HG02938 (cell line): ENCODE data around the gene ARHGAP18.

Experiments used
- ATAC-seq: cut with Tn5 transposase; IDR thresholded peaks from one replicate; pipeline ENCODE4 v1.9.1; 2021; ENCODE audit warnings: mild to moderate bottlenecking, moderate library complexity; ENCODE audit not compliant: unreplicated experiment

Gene ARHGAP18

GRCh38 chr6:129719692-129720091 lies 9.7 kb upstream of the ARHGAP18 start:
- ATAC-seq, result no peak

- ATAC-seq, result no peak
Observed at GRCh38 chr6:129717277-129717676, 7.3 kb upstream of the ARHGAP18 start.

DNA sequence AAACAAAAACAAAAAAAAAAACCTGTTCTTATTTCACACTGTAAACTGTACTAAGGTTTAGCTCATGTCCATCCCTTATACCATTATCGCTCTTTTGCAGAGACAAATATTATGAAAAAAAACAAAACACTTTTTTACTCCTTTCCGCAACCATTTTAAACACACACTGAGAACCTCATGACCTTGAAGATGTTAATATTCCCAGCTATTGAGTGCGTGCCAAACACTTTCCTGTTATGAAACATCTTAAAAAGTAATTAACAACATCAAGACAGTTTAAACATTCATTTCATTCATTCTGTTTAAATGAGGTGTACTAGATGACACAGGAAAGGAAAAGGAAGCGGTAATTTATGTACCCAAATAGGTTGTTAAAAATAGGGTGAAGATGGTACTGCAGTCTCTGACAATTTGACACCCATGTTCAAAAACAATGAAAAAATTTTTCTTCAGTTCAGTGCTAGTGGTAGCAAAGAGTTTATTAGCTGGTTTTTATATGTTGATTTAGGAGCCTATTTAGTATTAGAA lies 3.9 kb upstream of the ARHGAP18 start:
- no peak for ATAC-seq

- no peak for ATAC-seq
Observed at GRCh38 chr6:129711271-129711631, 1.3 kb upstream of the ARHGAP18 start.

- ATAC-seq, result no peak
Observed at GRCh38 chr6:129710450-129711270, 683 bp upstream of the ARHGAP18 start.

GRCh38 chr6:129709196-129709768 lies 695 bp downstream of the ARHGAP18 start:
- ATAC-seq, result peak; percentile 25

GRCh38 chr6:129708496-129709195 lies 1.3 kb downstream of the ARHGAP18 start:
- ATAC-seq, result no peak

- no peak for ATAC-seq
Observed at GRCh38 chr6:129707882-129708495, 2.0 kb downstream of the ARHGAP18 start.

DNA sequence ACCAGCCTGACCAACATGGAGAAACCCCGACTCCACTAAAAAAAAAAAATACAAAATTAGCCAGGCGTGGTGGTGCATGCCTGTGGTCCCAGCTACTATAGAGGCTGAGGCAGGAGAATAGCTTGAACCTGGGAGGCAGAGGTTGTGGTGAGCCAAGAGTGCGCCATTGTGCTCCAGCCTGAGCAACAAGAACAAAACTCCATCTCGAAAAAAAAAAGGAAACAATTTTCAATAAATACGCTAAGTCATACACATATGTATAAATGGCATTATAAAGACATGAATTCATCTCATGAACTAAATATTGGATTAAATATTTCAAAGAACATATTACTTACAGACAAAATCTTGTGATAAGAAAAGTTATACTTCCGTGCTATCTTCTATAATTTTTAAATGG lies 2.9 kb downstream of the ARHGAP18 start:
- ATAC-seq, result no peak

DNA sequence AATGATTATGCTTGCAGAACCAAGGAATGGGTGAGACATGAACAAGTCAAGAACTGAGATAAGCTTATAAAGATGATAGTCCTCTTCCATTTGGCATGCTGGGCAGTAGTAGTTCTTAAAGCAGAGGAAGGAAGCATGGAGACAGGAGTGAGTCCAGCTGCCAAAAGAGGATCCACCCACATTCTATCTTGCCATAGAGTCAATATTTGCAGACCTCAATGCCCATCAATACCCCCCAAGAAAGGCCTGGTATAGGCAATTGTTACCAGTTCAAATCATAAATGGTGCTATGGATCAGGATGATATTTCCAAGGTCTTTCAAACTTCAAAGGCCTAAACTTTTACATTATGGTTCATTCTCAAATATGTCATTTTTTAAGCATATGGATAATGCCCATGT lies 4.8 kb downstream of the ARHGAP18 start:
- no peak for ATAC-seq

DNA sequence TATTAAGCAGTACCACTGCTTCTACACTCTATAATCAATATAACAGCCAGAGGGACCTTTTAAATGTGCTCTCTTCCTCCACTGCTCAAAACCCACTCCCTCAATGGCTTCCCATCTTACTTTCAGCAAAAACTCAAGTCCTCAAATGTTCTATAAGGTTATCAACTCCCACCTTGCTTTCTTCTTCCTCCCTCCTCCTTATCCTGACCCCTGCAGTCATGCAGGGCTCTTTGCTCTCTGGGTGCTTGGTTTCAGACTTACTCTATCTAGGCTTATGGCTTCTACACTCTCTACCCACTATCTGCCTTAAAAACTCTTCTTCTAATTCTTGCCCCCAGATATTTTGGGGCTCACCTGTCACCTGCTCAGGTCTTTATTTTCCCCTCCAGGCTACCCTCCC lies 5.3 kb downstream of the ARHGAP18 start:
- no peak for ATAC-seq

- no peak for ATAC-seq
Observed at GRCh38 chr6:129701721-129702455, 8.1 kb downstream of the ARHGAP18 start.

- no peak for ATAC-seq
Observed at GRCh38 chr6:129700666-129701065, 9.3 kb downstream of the ARHGAP18 start.

DNA sequence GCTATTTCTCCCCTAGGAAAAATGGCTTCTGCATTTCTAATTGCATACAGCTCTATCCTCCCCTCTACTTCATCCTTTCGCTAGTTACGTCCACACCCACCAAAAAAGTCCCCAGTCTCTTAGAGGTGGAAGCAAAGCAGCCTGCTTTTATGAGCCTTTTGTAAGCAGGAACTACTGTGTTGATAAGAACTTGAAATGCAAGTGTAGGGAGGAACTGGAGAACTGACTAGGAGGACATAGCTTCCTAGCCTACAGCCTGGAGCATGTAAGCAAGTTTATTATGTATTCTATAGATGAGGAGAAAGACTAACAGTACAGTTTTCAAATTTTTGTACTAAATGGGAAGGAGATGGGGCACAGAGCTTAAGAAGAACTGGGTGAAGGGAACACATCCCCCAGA lies 10.3 kb downstream of the ARHGAP18 start:
- no peak for ATAC-seq

DNA sequence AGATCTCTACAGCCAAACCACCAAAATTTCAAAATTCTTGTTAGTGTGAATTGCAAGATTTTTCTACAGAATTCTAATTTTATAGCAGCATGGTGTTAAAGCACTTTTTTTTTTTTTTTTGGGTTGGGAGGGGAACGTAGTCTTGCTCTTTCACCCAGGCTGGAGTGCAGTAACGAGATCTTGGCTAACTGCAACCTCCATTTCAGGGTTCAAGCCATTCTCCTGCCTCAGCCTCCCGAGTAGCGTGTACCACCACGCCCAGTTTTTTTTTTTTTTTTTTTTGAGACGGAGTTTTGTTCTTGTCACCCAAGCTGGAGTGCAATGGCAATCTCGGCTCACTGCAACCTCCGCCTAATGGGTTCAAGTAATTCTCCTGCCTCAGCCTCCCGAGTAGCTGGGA lies 11.5 kb downstream of the ARHGAP18 start:
- ATAC-seq, result no peak

- ATAC-seq, result no peak
Observed at GRCh38 chr6:129697788-129698187, 12.2 kb downstream of the ARHGAP18 start.

DNA sequence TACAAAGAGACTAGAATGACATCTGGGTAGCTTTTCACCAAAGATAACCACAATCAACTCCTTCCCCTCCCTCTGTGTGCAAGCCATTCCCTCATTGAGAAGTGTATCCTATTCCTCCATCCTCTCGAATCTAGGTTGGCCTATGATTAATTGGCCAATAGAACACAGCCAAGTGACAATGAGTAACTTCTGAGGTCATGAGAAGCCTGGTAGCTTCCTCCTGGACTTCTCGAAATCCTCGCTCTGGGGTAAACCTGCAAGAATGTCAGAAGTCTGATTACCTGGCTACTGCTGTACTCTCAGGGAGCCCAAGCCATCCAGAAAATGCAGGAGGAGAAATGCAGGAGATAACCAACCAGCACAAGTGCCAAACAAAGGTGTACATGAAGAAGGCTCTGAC lies 13.1 kb downstream of the ARHGAP18 start:
- no peak for ATAC-seq

DNA sequence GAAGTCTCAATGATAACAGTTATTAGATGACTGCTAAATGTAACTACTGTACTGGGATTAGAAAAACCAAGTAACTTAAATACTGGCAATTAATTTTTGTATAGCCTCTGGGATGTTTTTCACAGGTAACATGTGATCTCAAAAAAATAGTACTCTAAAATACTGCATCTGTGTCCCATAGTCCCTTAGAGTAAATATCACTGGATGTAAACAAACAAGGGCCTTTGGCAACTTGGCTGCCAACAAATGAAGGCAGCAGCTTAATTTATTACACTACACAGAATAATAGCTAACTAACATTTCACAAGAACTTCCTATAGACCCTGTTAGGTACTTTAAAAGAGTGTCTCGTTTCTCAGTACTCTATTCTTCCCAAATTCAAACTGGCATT lies 14.0 kb downstream of the ARHGAP18 start:
- ATAC-seq, result peak; percentile 4

DNA sequence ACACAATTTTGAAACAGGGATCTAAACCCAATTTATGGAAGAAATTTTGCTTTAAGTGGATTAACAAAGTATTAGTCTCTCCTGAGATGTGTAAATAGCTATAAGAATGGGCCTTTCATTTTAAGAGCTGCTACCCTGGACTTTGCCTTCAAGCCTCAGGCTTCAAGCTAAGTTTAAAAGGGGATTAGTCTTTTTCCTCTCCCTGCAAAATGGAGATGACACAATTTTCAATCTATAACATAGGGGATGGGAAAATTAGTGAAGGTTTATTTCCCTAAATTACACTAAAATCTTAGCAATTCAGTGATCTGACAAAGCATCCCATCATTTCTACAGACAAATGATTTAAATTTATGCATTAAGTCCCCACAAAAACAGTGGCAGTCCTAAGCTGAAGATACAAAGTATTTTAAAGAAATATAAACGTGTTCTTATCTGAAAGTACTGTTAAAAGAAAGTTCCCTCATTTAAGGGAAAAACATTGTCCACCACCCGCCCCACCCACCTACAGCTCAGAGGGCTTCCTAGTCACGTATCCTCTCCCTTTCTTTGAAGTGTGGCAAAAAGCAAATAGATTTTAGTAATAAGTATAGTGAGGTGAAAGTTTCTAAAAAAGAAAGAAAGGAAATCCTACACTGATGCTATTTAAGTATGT lies 14.5 kb downstream of the ARHGAP18 start:
- ATAC-seq, result peak; percentile 58

- no peak for ATAC-seq
Observed at GRCh38 chr6:129694036-129694435, 15.9 kb downstream of the ARHGAP18 start.
